SK-N-MC (cell line): ENCODE results near the gene HOXA4.

ENCODE experiments used
- EZH2 ChIP-seq: fragments of 200-600 bp; sonication (generic); IDR thresholded peaks from one replicate; pipeline ENCODE4 v1.6.1; 2017; ENCODE audit warnings: antibody characterized with exemption
- POLR2AphosphoS5 ChIP-seq: IDR thresholded peaks from 2 replicates; pipeline ENCODE4 v1.6.1; 2012; ENCODE audit warnings: mild to moderate bottlenecking, low read depth, low read length, borderline replicate concordance

GRCh38 chr7:27171637-27172314, 41.2 kb upstream of the HOXA4 start:
- TF ChIP-seq POLR2AphosphoS5: no peak
- TF ChIP-seq EZH2: no peak
